ENCODE results near the gene THAP4.

The THAP4 gene

GRCh38 chr2:241637795-241638660 is 1.1 kb upstream of the THAP4 start:
- no peak for FAIRE-seq

GRCh38 chr2:241636182-241637017 is 558 bp downstream of the THAP4 start:
- FAIRE-seq = no peak

GRCh38 chr2:241635756-241636155 is 1.2 kb downstream of the THAP4 start:
- FAIRE-seq = no peak

GRCh38 chr2:241633561-241633960 is 3.4 kb downstream of the THAP4 start:
- FAIRE-seq = no peak

DNA sequence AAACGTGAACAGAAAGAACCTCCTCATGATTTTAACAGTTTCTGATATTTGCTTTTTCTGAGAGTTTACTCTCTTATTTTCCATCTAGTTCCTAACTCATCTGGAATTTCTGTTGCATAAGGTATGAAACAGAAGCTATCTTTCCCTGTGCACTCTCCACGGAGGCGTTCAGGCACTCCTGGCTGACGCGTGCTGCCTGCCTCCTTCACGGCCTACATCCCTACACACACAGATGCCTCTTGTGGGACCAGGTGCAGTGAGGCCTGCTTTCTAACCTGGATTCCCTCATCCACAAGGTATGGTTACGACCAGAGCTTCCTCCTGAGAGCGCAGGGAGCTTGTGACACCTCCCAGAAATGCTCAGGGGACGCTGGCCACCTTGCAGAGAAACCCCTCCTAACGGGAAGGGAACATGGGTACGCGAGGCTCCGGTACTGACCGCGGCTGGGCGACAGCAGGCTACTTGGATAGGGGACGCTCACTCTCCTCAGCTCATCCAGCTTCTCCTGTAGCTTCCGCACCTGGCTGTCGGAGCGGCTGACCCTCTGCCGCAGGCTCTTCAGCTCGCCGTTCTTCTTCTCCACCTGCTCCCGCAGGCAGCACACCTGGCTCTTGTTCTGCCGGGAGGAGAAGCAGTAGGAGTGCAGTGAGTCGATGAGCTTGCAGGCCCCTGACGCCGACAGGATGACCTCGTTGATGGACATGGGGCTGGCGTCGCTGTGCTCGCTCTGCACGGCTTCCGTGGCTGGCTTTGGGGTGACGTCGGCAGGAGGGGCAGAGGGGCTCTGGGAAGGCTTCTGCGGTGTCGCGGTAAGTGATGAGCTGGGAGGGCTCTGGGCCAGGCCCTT is 4.3 kb downstream of the THAP4 start:
- no peak for FAIRE-seq

DNA sequence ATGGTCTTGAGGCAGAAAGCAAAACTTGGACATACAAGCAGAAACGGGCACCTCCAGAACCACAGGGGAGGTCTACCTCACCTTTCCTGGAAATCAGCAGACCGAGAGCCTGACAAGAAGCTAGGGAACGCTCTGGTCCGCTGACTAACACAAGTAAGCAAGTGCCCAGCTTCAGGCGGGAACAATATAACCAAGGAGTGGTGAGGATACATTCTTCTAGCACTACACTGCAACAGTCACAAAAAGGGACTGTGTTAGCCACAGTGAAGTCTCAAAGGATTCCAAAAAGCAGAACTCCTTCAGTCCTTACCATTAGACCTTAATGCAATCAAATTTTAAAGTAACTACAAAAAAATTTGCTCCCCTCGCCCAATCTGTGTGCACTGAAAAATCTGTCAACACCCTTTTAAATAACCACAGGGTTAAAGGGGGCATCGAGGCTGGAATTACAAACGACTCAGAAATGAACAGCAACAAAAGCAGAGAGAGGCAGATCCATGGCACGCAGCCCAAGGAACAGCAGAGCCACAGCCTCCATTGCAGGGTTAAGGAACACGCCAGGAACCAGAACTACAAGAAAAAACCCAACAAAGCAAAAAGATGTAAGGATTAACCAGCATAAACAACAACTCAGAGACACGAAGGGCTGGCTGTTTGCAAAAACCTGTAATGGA is 7.1 kb downstream of the THAP4 start:
- no peak for FAIRE-seq

- no peak for FAIRE-seq
Observed at GRCh38 chr2:241627675-241628074, 9.3 kb downstream of the THAP4 start.

DNA sequence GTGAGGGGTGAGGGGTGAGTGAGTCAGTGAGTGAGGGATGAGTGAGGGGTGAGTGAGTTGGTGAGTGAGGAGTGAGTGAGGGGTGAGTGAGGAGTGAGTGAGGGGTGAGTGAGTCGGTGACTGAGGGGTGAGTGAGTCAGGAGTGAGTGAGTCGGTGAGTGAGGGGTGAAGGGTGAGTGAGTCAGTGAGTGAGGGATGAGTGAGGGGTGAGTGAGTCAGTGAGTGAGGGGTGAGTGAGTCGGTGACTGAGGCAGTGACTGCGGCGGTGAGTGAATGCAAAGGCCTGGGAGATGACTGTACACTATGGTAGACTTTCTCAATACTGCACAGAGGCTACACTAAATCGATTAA is 16.6 kb downstream of the THAP4 start:
- FAIRE-seq = no peak

DNA sequence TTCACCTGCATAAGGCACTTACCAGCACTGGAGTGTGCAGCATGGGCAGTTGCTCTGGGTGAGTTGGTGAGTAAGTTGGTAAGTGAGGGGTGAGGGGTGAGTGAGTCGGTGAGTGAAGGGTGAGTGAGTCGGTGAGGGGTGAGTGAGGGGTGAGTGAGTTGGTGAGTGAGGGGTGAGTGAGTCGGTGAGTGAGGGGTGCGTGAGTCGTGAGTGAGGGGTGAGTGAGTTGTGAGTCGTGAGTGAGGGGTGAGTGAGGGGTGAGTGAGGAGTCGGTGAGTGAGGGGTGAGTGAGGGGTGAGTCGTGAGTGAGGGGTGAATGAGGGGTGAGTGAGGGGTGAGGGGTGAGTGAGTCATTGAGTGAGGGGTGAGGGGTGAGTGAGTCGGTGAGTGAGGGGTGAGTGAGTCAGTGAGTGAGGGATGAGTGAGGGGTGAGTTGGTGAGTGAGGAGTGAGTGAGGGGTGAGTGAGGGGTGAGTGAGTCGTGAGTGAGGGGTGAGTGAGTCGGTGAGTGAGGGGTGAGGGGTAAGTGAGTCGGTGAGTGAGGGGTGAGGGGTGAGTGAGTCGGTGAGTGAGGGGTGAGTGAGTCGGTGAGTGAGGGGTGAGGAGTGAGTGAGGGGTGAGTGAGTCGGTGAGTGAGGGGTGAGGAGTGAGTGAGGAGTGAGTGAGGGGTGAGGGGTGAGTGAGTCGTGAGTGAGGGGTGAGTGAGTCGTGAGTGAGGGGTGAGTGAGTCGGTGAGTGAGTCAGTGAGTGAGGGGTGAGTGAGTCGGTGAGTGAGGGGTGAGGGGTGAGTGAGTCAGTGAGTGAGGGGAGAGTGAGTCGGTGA is 17.1 kb downstream of the THAP4 start:
- no peak for FAIRE-seq

- FAIRE-seq = no peak
Observed at GRCh38 chr2:241618829-241619228, 18.1 kb downstream of the THAP4 start.

GRCh38 chr2:241618296-241618805 is 18.6 kb downstream of the THAP4 start:
- FAIRE-seq = no peak

DNA sequence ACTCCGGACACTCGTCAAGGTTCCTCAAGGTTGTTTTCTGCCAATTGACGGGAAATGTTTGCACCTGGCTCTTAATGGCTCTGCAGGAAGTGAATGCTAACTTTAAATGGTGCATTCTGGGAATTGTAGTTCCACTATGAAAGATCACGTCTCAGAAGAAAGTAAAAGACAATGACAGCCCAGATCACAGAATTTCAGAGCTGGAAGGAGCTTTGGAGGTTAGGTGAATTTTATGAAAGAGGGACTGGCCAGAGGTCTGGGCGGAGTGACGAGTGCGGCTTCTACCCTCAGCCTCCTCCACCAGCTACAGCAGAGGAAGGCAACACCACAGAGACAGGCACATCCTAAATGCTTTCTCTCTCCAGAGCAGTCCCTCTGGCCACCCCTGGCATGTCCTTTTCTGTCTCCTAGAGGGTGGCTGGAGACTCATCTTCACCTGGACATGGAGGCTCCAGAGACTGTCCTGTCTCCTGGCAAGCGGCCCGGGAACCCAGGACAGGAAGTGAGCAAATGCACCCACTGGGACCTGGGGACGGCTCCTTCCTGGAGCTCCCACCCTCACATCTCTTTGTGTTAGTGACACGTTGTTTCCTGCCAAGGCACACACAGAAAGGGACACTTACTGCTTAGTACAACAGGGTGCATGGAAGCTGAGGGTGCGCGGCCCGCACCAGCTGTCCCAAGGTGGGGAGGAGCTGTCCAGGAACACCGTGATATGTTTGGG is 19.4 kb downstream of the THAP4 start:
- no peak for FAIRE-seq

GRCh38 chr2:241616168-241617125 is 20.5 kb downstream of the THAP4 start:
- FAIRE-seq = no peak

- FAIRE-seq = no peak
Observed at GRCh38 chr2:241615522-241616052, 21.4 kb downstream of the THAP4 start.

DNA sequence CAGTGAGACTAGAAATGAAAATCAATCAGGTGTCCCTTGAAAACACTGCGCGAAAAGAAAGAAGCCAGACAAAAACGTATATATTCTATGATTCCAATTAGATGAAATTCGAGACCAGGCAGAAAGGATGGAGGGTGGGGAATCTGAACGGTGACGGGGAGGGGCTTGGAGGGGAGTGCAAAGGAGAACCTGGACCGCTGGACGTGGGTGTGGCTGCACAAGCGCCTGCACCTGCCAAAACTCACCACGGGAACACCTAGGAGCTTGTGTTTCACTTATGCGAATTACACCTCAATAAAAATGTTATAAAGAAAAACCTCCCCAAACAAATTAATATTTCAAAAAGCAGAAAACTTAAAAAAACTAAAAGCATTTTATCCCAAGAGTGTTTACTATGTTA is 21.9 kb downstream of the THAP4 start:
- no peak for FAIRE-seq

- FAIRE-seq = no peak
Observed at GRCh38 chr2:241613017-241613780, 23.8 kb downstream of the THAP4 start.

- FAIRE-seq = peak; percentile 66
Observed at GRCh38 chr2:241612156-241613016, 24.6 kb downstream of the THAP4 start.
